GM21786 (cell line): ENCODE results near the gene RPS19.

Experiments
- ATAC-seq: cut with Tn5 transposase; IDR thresholded peaks from one replicate; pipeline ENCODE4 v1.9.1; 2021; ENCODE audit not compliant: unreplicated experiment

The RPS19 gene

GRCh38 chr19:41897181-41897580 is 37.1 kb downstream of the RPS19 start:
- ATAC-seq: no peak

GRCh38 chr19:41897820-41898219 is 37.8 kb downstream of the RPS19 start:
- ATAC-seq: no peak

- no peak for ATAC-seq
These were observed 38.2 kb downstream of the RPS19 start for GRCh38 chr19:41898235-41898634.

- ATAC-seq: no peak
These were observed 41.8 kb downstream of the RPS19 start for GRCh38 chr19:41901707-41902360.

GRCh38 chr19:41902594-41902993 is 42.5 kb downstream of the RPS19 start:
- ATAC-seq: no peak

GRCh38 chr19:41903193-41903953 is 43.3 kb downstream of the RPS19 start:
- ATAC-seq: no peak

- ATAC-seq: no peak
These were observed 44.2 kb downstream of the RPS19 start for GRCh38 chr19:41904118-41904870.

- no peak for ATAC-seq
These were observed 45.4 kb downstream of the RPS19 start for GRCh38 chr19:41905273-41906002.

GRCh38 chr19:41906271-41906670 is 46.2 kb downstream of the RPS19 start:
- no peak for ATAC-seq

- no peak for ATAC-seq
These were observed 47.0 kb downstream of the RPS19 start for GRCh38 chr19:41906916-41907680.

GRCh38 chr19:41907994-41908615 is 48.0 kb downstream of the RPS19 start:
- no peak for ATAC-seq

GRCh38 chr19:41908724-41909464 is 48.8 kb downstream of the RPS19 start:
- ATAC-seq: no peak

GRCh38 chr19:41909706-41910105 is 49.7 kb downstream of the RPS19 start:
- ATAC-seq: no peak

GRCh38 chr19:41910240-41910991 is 50.4 kb downstream of the RPS19 start:
- ATAC-seq: no peak

- ATAC-seq: no peak
These were observed 51.2 kb downstream of the RPS19 start for GRCh38 chr19:41910992-41911888.

- ATAC-seq: no peak
These were observed 52.1 kb downstream of the RPS19 start for GRCh38 chr19:41911889-41912731.
